Endometrial microvascular endothelial cells (primary cell): ENCODE measurements around the gene SYNPO. TPM values are rescaled to one million over a fixed set of nuclear protein-coding genes. Genes with fewer than 3 reads are reported as not detected.

Experiments used
- in situ Hi-C: cut with HindIII; loops from 2 replicates; pipeline ENCODE4 v1.10.0; 2017; ENCODE audit warnings: low sequenced_read_pairs, low pct_unique_long_range_greater_than_20kb; ENCODE audit errors: inconsistent ontology term
- total RNA-seq: library from RNA; depleted of rRNA; stranded (reverse); fragments of >200 nt; gene quantifications from one replicate; pipeline ENCODE4 v1.2.3, GENCODE V29; 2015; ENCODE audit errors: inconsistent ontology term

SYNPO gene
- total RNA-seq, 1 donor from 2014 or later, result 34.8 TPM

GRCh38 chr5:150638053-150638444, 2.4 kb upstream of the SYNPO start:
- in situ Hi-C loops, result no loop called here

- in situ Hi-C loops, result no loop called here
Observed at GRCh38 chr5:150638488-150639376, 1.7 kb upstream of the SYNPO start.

GRCh38 chr5:150639377-150639692, 1.1 kb upstream of the SYNPO start:
- in situ Hi-C loops, result no loop called here

DNA sequence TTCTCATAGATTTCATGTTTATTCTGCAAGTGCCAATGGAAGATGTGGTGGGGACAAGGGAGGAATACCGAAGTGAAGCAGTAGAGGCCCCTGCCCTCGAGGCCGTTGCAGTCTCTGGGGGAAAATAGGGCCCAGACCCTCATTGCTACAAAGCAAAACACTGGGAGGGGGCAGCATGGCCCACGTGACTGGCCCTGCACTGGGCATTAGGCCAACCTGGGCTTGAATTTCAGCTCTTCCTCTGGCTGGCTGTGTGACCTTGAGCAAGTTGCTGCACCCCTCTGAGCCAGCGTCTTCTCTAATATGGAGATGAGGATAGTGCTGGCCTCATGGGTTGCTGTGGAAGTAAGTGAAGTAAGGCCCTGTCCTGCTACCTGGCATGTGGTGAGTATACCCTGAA, 709 bp upstream of the SYNPO start:
- in situ Hi-C loops, result no loop called here

DNA sequence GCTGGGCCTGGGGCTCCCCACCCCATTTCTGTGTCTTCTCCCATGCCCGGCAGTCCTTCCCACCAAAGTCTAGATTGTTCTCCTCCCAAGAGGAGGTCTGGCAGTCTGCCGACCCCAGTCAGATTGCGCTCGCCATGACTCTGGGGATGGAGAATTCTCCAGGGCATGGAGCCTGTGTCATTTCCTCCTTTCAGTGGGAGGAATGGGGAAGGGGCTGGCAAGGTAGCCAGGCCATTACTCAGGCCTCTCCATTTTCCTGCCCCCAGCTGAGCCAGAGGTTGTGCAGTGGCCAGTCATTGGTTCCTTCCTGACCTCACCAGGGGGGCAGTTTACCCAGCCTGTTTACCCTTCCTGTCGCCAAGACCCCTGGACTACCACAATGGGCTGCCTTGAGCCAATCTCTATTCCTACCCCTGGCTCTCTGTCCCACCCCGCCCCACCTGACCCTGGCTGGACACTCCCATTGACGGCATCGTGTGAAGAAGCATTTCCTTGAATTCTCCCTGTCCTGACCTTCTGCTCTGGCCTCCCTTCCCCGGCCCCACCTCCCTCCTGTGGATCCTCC, 628 bp downstream of the SYNPO start:
- in situ Hi-C loops, result no loop called here

GRCh38 chr5:150641824-150642566, 1.5 kb downstream of the SYNPO start:
- in situ Hi-C loops, result no loop called here

DNA sequence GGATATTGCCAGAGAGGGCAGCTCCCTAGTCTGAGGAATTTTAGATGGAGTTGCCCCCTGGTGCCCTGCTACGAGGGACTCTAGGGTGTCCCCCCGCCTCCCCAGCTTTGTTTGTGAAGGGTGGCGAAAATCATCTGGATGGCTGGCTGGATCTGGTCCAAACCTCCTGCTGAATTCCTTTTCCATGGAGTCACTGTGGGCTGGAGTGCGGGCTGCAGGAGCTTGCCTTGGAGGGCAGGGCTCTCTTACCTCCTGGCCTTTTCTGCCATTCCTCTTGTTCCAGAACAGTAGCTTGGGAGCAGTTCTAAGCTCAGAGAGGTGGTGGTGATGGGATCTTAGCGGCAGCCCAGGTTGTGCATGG, 2.1 kb downstream of the SYNPO start:
- in situ Hi-C loops, result no loop called here

DNA sequence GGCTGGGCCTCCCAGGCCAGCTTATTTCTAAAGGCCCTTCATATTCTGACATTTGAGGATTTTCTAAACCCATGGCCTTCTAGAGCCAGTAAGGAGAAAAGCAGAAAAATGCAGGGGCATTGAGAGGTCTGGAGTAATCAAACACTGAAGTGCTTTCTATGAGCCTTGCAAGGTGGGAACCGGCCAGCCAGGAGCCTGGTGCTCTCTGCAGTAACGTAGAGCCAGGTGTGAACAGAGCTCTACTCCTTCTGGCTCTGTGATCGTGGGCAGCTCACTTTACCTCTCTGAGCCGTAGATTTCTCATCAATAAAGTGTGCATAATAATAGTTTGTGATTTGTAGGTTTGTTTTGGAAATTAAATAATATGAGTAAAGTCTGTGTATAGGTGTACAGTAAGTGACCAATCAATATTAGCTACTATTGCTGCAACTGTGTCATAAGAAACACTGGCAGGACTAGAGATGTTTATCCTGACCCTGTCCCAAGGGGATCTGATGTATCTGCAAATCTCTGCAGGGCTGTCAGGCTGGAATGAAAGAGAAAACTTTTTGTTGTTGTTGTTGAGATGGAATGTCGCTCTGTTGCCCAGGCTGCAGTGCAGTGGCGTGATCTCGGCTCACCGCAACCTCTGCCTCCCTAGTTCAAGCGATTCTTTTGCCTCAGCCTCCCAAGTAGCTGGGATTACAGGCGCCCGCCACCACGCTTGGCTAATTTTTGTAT, 2.7 kb downstream of the SYNPO start:
- in situ Hi-C loops, result no loop called here

DNA sequence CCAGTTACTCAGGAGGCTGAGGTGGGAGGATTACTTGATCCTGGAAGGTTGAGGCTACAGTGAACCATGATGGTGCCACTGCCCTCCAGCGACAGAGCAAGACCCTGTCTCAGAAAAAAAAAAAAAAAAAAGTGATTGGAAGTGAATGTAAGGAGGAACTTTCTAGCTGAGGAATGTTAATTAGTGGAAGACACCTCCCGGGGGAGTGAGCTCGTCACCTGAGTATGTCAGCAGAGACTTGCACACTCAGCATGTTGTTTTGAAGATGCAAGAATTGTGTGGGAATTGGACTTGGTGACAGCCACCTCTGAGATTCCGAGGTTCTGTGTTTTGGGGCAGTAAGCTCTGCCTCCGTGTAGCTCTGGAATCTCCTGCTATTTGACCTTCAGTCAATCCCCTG, 3.6 kb downstream of the SYNPO start:
- in situ Hi-C loops, result no loop called here

DNA sequence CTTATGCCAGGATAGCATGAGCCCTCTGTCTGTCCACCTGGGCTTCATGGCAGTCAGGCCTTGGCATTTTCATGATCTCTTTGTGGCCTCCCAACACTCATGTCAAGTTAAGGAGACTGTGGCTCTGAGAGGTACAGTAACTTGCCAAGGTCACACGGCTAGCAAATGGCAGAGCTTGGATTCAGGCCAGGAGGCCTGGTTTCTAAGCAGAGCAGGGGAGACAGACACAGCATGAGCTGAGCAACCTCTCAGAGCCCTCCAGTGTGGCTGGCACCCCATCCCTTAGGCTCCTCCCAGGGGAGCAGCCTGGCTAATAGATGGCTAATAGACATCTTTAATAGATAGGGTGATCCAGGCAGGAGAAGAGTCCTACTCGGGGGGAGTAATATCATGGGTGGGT, 4.1 kb downstream of the SYNPO start:
- in situ Hi-C loops, result no loop called here

GRCh38 chr5:150645070-150645700, 4.7 kb downstream of the SYNPO start:
- in situ Hi-C loops, result no loop called here

DNA sequence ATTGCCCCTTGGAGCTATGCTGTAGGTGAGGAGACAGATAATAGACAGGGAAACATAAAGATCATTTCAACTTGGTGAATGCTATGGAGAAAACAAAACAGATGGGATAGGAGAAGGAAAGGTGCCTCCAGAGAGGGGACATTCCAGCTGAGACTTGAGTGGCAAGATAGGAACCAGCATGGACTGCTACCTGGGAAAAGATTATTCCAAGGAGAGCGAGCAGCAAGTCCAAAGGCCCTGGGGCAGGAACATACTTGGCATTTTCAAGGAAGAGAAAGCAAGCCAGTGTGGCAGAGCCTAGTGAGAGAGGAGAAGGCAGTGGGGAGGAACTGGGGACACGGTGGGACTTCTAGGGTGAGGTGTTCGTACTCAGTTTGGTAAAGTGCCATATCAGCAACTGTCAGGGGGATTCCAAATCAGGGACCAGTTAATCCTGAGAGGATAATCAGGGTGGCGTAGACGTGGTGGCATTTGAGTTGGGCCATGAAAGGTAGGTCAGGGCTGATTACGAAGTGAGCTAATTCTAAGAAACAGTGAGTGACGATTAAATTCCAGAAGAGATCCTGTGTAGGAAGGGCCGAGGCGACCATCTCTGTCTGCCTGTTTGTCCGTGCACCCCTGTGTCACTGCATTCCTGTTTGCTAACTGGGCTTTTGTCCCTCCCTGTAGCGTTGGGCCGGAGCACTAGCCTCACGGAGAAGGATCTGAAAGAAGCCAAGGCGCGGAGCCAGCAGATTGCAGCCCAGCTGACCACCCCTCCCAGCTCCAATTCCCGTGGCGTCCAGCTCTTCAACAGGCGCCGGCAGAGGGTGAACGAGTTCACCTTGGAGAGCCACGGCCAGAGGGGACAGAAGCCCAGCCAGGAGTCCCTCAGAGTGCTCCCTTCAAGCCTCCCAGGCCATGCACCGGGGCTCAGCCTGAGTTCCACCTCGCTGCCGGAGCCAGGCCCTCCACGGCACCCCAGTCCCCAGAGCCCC, 7.1 kb downstream of the SYNPO start:
- in situ Hi-C loops, result no loop called here

DNA sequence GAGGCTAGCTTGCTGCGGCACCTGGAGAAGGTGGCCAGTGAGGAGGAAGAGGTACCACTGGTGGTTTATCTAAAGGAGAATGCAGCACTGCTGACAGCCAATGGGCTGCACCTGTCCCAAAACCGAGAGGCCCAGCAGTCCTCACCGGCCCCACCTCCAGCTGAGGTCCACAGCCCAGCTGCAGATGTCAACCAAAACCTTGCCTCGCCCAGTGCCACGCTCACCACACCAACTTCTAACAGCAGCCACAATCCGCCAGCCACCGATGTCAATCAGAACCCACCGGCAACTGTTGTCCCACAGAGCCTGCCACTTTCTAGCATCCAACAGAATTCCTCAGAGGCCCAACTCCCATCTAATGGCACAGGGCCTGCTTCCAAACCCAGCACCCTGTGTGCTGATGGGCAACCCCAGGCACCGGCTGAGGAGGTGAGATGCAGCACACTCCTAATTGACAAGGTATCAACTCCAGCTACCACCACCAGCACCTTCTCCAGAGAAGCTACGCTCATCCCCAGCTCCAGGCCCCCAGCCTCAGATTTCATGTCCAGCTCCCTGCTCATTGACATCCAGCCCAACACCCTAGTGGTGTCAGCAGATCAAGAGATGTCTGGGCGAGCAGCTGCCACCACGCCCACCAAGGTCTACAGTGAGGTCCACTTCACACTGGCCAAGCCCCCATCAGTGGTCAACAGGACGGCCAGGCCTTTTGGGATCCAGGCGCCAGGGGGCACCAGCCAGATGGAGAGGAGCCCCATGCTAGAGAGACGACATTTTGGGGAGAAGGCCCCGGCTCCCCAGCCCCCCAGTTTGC, 8.0 kb downstream of the SYNPO start:
- in situ Hi-C loops, result no loop called here

DNA sequence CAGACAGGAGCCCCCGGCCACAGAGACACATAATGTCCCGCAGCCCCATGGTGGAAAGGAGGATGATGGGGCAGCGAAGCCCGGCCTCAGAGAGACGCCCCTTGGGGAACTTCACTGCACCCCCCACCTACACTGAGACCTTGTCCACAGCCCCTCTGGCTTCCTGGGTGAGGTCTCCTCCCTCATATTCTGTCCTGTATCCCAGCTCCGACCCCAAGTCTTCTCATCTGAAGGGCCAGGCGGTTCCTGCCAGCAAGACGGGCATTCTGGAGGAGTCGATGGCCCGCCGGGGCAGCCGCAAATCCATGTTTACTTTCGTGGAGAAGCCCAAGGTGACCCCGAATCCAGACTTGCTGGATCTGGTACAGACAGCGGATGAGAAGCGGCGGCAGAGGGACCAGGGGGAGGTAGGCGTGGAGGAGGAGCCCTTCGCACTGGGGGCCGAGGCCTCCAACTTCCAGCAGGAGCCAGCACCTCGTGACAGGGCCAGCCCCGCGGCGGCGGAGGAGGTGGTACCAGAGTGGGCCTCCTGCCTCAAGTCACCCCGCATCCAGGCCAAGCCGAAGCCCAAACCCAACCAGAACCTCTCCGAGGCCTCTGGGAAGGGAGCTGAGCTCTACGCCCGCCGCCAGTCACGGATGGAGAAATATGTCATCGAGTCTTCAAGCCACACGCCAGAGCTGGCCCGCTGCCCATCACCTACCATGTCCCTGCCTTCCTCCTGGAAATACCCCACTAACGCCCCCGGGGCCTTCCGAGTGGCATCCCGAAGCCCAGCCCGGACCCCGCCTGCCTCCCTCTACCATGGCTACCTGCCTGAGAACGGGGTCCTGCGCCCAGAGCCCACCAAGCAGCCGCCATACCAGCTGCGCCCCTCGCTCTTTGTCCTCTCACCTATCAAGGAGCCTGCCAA, 8.9 kb downstream of the SYNPO start:
- in situ Hi-C loops, result loop anchor here (25.0 kb wide), 2 partner anchors 187 to 337 kb away; partner anchors contain the start of gene ARSI

- in situ Hi-C loops, result loop anchor here (25.0 kb wide), 2 partner anchors 188 to 338 kb away; partner anchors contain the start of gene ARSI
Observed at GRCh38 chr5:150650021-150651006, 9.9 kb downstream of the SYNPO start.
